CD14-positive monocyte (primary cell): ENCODE measurements around the gene NOTCH1. TPM values are rescaled to one million over a fixed set of nuclear protein-coding genes. Genes with fewer than 3 reads are reported as not detected.

Experiments used
- DNase-seq, 3 donors: peaks; one replicate each; pipeline ENCODE4 v3.0.0-alpha.2; 2011 to 2022
- H2AFZ ChIP-seq: 2 replicates; pipeline ENCODE4 v1.6.0; 2012; ENCODE audit warnings: mild to moderate bottlenecking, low read depth, low read length, inconsistent platforms; ENCODE audit not compliant: insufficient read depth, poor library complexity, severe bottlenecking
- H3K27ac ChIP-seq, 2 donors: 1 replicate in 1 of 2; 2 replicates in 1 of 2; pipeline ENCODE4 v1.5.1; 2012 to 2013; ENCODE audit warnings: low read length in 2 of 2, control low read depth in 1 of 2, inconsistent platforms in 1 of 2, low read depth in 1 of 2, mild to moderate bottlenecking in 1 of 2
- H3K27me3 ChIP-seq, 2 donors: one replicate each; pipeline versions ENCODE4 v1.6.0 to v1.6.1; 2011 to 2013; ENCODE audit warnings: low read length in 2 of 2; ENCODE audit not compliant: control insufficient read depth in 2 of 2, insufficient read depth in 2 of 2
- H3K36me3 ChIP-seq, 2 donors: replicated peaks in 1 of 2; 1 replicate in 1 of 2; 2 replicates in 1 of 2; pipeline versions ENCODE4 v1.5.1 to v1.6.1; 2012 to 2013; ENCODE audit warnings: low read length in 2 of 2, control low read depth in 1 of 2, inconsistent platforms in 1 of 2, mild to moderate bottlenecking in 1 of 2; ENCODE audit not compliant: insufficient read depth in 2 of 2, control insufficient read depth in 1 of 2
- H3K4me1 ChIP-seq, 2 donors: 1 replicate in 1 of 2; 2 replicates in 1 of 2; pipeline versions ENCODE4 v1.5.1 to v1.6.1; 2012 to 2013; ENCODE audit warnings: low read length in 2 of 2, control low read depth in 1 of 2, inconsistent platforms in 1 of 2, mild to moderate bottlenecking in 1 of 2, moderate library complexity in 1 of 2; ENCODE audit not compliant: insufficient read depth in 2 of 2, control insufficient read depth in 1 of 2
- H3K4me2 ChIP-seq: replicated peaks from 2 replicates; pipeline ENCODE3; 2012; ENCODE audit warnings: low read length, moderate library complexity, mild to moderate bottlenecking; ENCODE audit not compliant: poor library complexity, severe bottlenecking; ENCODE audit errors: extremely low read depth
- H3K4me3 ChIP-seq, 3 experiments: fragments of 200-600 bp in 1 of 3; sonication (generic) in 1 of 3; replicated peaks in 1 of 3; 1 replicate in 2 of 3; 2 replicates in 1 of 3; pipeline ENCODE4 v1.5.1; 2011 to 2013; ENCODE audit warnings: low read length in 3 of 3, mild to moderate bottlenecking in 3 of 3, control low read depth in 2 of 3, low read depth in 2 of 3, inconsistent platforms in 1 of 3, moderate library complexity in 1 of 3
- H3K79me2 ChIP-seq: 2 replicates; pipeline ENCODE4 v1.6.0; 2012; ENCODE audit warnings: mild to moderate bottlenecking, control low read depth, inconsistent platforms, low read length, moderate library complexity; ENCODE audit not compliant: insufficient read depth
- H3K9ac ChIP-seq: 2 replicates; pipeline ENCODE4 v1.6.0; 2017; ENCODE audit warnings: low read length, mild to moderate bottlenecking; ENCODE audit not compliant: insufficient read depth, poor library complexity, severe bottlenecking
- H3K9me3 ChIP-seq, 2 donors: replicated peaks in 1 of 2; 1 replicate in 1 of 2; 2 replicates in 1 of 2; pipeline versions ENCODE4 v1.5.1 to v1.6.1; 2012 to 2013; ENCODE audit warnings: low read length in 2 of 2, control low read depth in 1 of 2; ENCODE audit not compliant: control insufficient read depth in 1 of 2, insufficient read depth in 1 of 2
- H4K20me1 ChIP-seq: 2 replicates; pipeline ENCODE4 v1.6.0; 2012; ENCODE audit warnings: mild to moderate bottlenecking, low read length, control low read depth, moderate library complexity; ENCODE audit not compliant: insufficient read depth
- H3K27ac Mint-ChIP-seq, 7 donors: one replicate each; pipeline ENCODE4 v1.8.0; 2020; ENCODE audit warnings: mild to moderate bottlenecking in 7 of 7, mixed read lengths in 7 of 7, moderate library complexity in 6 of 7, inconsistent platforms in 2 of 7
- H3K27me3 Mint-ChIP-seq, 3 donors: one replicate each; pipeline ENCODE4 v1.8.0; 2021 to 2022; ENCODE audit warnings: low read depth in 3 of 3, mild to moderate bottlenecking in 3 of 3, mixed read lengths in 3 of 3, moderate library complexity in 3 of 3, inconsistent platforms in 1 of 3
- H3K36me3 Mint-ChIP-seq, 2 donors: one replicate each; pipeline ENCODE4 v1.8.0; 2020; ENCODE audit warnings: mixed read lengths in 2 of 2, inconsistent platforms in 1 of 2, mild to moderate bottlenecking in 1 of 2
- H3K4me1 Mint-ChIP-seq: one replicate; pipeline ENCODE4 v1.8.0; 2020; ENCODE audit warnings: mild to moderate bottlenecking, mixed read lengths
- H3K4me3 Mint-ChIP-seq, 2 donors: one replicate each; pipeline ENCODE4 v1.8.0; 2020; ENCODE audit warnings: mild to moderate bottlenecking in 2 of 2, mixed read lengths in 2 of 2, moderate library complexity in 1 of 2
- H3K9me3 Mint-ChIP-seq, 7 donors: one replicate each; pipeline ENCODE4 v1.8.0; 2020 to 2022; ENCODE audit warnings: mixed read lengths in 7 of 7, mild to moderate bottlenecking in 6 of 7, moderate library complexity in 6 of 7, inconsistent platforms in 2 of 7
- WGBS: methylation state at CpG from one replicate; pipeline ENCODE4 v1.1.5; 2013; ENCODE audit warnings: missing lambda C conversion rate; ENCODE audit not compliant: insufficient coverage; 5-methylcytosine and 5-hydroxymethylcytosine counted together
- intact Hi-C, 2 donors: fragments of 100-400 bp; cut with micrococcal nuclease; formaldehyde crosslinking; loops; one replicate each; pipeline versions ENCODE4 v1.15.0 to v1.15.1; 2023
- polyA plus RNA-seq, 3 donors: library from polyadenylated mRNA; depleted of rRNA in 1 of 3; unstranded in 2 of 3; stranded (reverse) in 1 of 3; fragments of 300-500 nt in 2 of 3; fragments of >200 nt in 1 of 3; fragmentation: Illumina TruSeq in 2 of 3; gene quantifications; 1 replicate in 2 of 3; 2 replicates in 1 of 3; pipeline ENCODE4 v1.2.3, GENCODE V29; 2012 to 2021
- TF ChIP-seq, protein P1 (sequence below): fragments of 200-600 bp; IDR thresholded peaks from one replicate; pipeline ENCODE4 v1.8.0; 2022; ENCODE audit warnings: antibody characterized with exemption, mild to moderate bottlenecking

The NOTCH1 gene
- polyA plus RNA-seq, 3 donors = 1.4 to 33.0 (median 2.2) TPM

DNA sequence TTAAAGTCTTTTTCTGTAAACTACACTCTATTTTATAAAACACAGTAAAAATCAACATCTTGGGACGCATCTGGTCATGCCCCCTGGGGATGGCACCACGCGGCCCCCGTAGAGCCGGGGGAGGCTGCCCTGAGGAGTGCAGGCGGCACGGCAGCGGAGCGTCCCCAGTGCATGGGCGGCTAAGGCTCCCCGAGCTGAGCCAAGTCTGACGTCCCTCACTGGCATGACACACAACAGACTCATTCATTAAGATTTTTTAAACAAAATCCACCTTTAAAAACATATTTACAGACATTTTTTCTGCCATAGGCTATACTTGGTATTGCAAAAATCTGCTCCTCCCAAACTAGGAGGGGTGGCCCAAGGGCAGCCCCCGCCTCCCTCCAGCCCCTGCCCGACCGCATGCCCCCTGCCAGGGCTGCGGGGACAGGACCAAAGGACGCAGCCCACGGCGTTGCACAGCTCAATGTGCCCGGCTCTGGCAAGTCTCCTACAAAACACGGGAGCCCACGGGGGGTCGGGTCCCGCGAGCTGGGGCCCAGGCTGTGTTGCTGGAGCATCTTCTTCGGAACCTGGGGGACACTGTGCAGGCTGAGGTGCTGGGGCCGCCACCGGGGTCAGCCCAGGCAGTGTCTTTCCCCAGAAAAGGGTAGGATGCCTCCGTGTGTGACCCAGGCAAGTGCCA is 51.2 kb downstream of the NOTCH1 start:
- intact Hi-C loops = no loop called here
- Histone ChIP-seq H3K79me2 (no peaks in the 10 kb centered on the region), H3K27ac (no peak overlapping the region), H3K36me3 (peaks cover 52 to 53% of the 10 kb centered on the region in 2 donors), H3K27me3 (no peaks in the 10 kb centered on the region), H3K4me2 (no peak overlapping the region), H4K20me1 (peaks cover 72% of the 10 kb centered on the region), H2AFZ (no peak overlapping the region), H3K9me3 (peaks cover 0 to 2% of the 10 kb centered on the region in 2 donors), H3K4me1 (no peaks in the 10 kb centered on the region), H3K9ac (no peak overlapping the region), H3K4me3 (no peak overlapping the region)
- WGBS = 96% methylated on average over 29 of the region's 29 CpGs
- TF ChIP-seq, protein P1, sequence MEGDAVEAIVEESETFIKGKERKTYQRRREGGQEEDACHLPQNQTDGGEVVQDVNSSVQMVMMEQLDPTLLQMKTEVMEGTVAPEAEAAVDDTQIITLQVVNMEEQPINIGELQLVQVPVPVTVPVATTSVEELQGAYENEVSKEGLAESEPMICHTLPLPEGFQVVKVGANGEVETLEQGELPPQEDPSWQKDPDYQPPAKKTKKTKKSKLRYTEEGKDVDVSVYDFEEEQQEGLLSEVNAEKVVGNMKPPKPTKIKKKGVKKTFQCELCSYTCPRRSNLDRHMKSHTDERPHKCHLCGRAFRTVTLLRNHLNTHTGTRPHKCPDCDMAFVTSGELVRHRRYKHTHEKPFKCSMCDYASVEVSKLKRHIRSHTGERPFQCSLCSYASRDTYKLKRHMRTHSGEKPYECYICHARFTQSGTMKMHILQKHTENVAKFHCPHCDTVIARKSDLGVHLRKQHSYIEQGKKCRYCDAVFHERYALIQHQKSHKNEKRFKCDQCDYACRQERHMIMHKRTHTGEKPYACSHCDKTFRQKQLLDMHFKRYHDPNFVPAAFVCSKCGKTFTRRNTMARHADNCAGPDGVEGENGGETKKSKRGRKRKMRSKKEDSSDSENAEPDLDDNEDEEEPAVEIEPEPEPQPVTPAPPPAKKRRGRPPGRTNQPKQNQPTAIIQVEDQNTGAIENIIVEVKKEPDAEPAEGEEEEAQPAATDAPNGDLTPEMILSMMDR = no peak
- DNase-seq = no peak
- Mint-ChIP-seq H3K36me3 (peaks cover 30 to 47% of the 10 kb centered on the region in 2 donors), H3K4me3 (no peak overlapping the region), H3K27me3 (peaks cover 0 to 8% (median 6%) of the 10 kb centered on the region in 3 donors), H3K4me1 (no peaks in the 10 kb centered on the region), H3K27ac (no peak overlapping the region), H3K9me3 (peaks cover 0 to 5% (median 2%) of the 10 kb centered on the region in 7 donors)

DNA sequence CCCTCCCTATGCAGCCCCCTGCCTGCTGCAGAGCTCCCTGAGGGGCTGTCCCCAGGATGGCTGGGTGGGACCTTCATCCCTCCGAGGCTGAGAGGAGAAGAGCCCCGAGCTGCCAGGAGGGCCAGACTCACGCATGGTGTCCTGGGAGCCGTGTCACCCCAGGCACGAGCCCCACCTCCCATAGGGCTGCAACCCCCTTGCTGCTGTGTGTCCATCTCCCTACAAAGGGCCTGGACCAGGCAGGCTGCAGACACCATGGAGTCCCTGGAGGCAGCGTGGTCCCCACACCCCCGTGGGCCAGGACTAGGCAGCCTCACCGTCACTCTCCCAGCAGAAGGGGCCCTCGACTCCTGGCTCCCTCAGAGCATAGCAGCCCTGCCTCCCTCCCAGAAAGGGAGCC is 51.8 kb downstream of the NOTCH1 start:
- H3K36me3 ChIP-seq = peaks cover 46% of the 10 kb centered on the region in 2 donors
- no peak overlapping the region for H3K27ac ChIP-seq
- Mint-ChIP-seq H3K9me3 (peaks cover 0 to 5% (median 2%) of the 10 kb centered on the region in 7 donors), H3K4me3 (no peak overlapping the region), H3K36me3 (peaks cover 25 to 40% of the 10 kb centered on the region in 2 donors), H3K4me1 (no peaks in the 10 kb centered on the region), H3K27me3 (peaks cover 0 to 8% (median 8%) of the 10 kb centered on the region in 3 donors), H3K27ac (no peak overlapping the region)
- DNase-seq = no peak
- TF ChIP-seq, protein P1 = no peak
- no peak overlapping the region for H3K9ac ChIP-seq
- H2AFZ ChIP-seq = no peak overlapping the region
- intact Hi-C loops = no loop called here
- H4K20me1 ChIP-seq = peaks cover 65% of the 10 kb centered on the region
- H3K4me2 ChIP-seq = no peak overlapping the region
- no peak overlapping the region for H3K4me3 ChIP-seq
- H3K4me1 ChIP-seq = no peaks in the 10 kb centered on the region
- H3K27me3 ChIP-seq = no peaks in the 10 kb centered on the region
- H3K9me3 ChIP-seq = peaks cover 0 to 2% of the 10 kb centered on the region in 2 donors
- H3K79me2 ChIP-seq = no peaks in the 10 kb centered on the region
- WGBS = 87% methylated on average over 9 of the region's 9 CpGs
